HG02623 (cell line): ENCODE measurements around the gene USP51.
"Not testable (repeated sequence)": the region's sequence is repeated elsewhere in the genome, so short reads cannot be mapped to it uniquely, and the experiment has no call there.

Experiments used
- ATAC-seq: cut with Tn5 transposase; IDR thresholded peaks from one replicate; pipeline ENCODE4 v1.9.1; 2021; ENCODE audit warnings: moderate library complexity; ENCODE audit not compliant: unreplicated experiment

Gene USP51

DNA sequence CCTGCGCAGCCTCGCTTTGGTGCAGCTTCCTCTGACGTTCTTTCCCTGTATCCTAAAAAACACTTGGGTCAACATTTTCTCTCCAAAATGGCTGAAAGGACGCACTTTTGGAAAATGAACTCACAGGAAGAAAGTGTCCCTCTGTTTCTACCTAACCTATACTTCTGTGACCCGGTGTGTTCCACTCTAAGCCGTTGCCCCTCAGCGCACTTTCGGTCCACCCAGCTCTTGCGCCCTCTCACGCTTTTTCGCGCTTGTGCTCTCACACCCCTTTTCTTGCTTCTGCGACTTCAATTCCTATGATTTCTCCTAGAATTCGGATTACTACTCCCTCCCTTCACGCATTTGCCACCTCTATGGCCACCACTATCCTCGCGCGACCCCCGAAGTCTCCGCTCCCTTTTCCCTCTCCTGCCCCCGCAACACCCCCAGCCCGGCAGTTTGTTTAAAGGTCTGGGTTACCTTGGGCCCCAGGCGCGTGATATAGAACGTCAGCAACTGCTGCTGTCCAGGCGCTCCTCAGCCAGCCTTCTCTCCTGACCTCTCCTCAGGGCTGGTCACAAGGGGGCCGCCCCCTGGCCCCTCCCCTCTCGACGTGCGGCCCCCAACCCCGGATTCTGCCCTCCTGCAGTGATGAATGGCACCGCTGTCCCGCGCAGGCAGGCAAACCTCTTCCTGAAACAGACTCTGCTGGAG lies at the start of gene USP51:
TSS of gene USP51 (minus strand) at position 535 of the 696 bp plus-strand sequence. CDS start 909 bp downstream, outside the sequence.
- peak; percentile 43 for ATAC-seq

DNA sequence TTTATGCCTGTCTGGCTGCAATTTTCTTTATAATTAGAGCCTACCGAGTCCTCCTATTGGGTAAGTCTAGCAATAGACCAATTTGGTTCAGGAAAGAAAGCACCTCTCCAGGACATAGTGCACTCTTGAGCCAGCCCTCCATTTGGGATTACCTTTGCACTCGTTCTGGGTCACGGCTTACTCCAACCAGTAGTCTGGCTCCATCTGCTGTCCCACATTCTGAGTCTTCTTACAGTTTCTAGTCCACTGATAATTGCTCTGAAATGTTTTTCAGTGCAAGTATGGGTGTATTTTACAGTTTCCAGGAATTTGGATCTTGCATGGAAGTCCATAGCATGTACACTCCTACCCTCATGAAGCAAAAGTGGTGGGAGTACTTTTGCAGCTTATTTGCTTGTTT lies 34.8 kb upstream of the USP51 start:
- no peak for ATAC-seq

DNA sequence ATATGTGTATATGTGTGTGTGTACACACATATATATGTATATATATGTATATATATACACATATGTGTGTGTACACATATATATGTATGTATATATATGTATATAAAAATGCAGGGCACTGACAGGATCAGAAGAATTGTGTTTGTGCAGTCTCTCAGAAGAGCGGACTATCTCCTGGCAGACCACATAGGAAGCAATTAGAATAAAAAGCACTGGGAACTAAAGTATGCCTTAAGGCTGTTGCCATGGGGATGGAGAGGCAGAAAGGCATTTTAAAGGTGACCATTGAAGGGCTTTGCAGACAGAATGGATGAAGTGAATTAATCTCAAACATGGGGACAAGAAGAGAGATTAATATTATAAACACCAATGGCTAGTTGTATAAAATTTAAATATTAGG lies 33.7 kb upstream of the USP51 start:
- no peak for ATAC-seq

DNA sequence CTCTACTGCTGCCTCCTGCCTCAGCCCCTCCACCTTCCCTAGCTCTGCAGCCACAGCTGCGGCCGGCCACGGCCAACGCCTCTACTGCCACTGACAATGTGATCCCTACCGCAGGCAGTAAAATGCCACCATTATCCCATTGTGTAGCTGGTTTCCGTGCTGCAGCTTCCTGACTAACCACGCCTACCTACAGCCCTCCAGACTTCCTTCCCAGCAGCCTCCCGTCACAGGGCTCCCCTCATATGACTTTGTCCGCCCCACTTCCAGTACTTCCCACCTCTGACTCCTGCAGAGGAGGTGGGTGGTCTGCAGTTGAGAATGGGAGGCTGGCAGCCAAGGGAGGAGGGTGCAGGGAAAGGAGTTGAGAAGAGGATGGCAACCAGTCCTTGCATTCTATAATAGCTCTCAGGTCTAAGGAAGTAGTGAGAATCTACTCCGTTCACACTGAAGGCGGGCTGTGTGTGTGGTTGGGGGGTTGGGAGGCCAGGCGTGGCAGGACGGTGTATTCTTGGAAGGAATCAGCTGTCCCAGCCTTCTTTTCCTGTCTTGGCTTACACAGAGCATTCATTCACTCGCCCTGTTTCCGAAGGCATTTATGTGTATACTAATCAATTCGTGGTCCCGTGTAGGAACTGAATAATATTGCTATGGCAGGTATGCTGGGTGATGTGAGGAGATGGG lies 33.1 kb upstream of the USP51 start:
- no peak for ATAC-seq

DNA sequence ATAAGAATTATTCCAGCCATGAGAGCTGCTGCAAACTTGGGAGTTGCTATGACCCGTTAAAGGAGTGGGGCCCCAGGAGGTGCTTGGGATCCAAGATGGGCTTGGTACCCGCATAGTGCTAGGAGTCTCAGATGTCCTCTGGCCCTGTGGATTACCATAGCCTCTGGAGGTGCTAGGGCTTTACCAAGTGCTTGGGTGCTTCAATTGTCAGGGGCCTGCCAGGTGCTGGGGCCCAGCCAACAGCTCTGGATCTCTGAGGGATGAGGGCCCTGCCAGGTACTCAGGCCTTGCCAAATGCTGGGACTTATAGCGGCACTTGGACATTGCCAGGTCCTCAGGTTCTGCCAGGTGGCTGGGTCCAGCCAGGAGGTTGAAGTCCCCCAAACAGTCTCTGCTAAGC lies 32.0 kb upstream of the USP51 start:
- no peak for ATAC-seq

DNA sequence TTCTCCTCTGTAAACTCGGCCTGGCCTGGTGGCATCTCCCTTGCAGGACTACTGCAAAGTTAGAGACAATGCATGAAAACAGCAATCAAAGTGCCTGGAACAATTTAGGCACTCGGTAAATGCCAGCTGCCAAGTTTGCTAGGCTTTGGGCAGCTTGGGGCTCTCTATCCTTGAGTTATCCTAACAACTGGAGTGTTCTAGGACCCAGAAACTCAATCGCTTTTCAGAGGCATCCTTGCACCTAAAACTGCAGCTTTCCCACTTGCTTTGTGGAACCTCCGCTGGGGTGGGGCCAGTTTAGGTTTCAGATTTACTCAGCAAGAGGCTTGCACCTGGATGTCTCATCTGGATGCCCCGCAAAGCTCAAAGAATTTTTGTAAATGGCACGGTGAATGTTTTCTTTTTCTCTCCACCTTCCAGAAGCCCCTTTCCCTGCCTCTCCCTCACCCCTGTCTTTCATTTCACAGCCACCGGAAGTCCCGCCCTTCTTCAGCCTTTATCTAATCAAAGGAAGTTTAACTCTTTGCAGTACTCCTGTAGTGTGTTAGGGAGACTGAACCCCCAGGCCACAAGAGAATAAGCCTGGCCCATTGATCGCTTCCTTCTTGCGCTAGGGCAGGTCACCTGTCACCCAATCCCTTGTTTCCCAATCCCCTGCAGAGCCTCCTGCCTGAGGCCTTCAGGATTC lies 27.3 kb upstream of the USP51 start:
- ATAC-seq: not testable (repeated sequence)

DNA sequence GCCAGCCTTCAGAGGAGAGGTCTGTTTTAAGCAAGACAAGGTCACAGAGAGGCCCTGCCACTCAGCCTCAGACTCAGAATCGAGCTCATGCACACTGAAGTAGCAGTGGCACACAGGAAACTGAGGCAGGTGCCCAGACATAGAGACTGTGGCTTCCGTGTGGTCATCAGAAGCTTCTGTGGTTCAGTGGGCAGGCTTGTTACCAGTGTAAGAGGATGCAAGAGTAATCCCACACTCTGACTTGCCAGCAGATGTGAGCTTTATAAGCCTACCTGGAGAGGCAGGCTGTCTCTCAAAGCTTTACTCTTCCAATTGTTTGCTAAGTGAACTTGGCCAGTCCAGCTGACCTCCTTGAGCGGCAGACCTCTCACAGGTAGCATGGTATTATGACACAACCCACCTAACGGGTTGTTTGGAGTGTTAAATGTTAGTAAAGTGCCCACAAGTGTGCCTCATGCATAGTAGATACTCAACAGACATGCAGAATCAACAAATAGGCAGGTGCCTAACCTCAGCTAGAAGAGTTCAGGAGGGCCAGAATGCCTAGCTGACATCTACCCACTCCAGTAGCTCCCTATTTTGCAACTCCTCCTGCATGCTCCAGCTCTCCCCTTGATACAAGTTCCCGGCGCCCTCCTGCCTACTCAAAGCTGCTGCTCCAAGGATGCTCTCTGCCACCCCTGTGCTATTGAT lies 23.5 kb upstream of the USP51 start:
- ATAC-seq: not testable (repeated sequence)

DNA sequence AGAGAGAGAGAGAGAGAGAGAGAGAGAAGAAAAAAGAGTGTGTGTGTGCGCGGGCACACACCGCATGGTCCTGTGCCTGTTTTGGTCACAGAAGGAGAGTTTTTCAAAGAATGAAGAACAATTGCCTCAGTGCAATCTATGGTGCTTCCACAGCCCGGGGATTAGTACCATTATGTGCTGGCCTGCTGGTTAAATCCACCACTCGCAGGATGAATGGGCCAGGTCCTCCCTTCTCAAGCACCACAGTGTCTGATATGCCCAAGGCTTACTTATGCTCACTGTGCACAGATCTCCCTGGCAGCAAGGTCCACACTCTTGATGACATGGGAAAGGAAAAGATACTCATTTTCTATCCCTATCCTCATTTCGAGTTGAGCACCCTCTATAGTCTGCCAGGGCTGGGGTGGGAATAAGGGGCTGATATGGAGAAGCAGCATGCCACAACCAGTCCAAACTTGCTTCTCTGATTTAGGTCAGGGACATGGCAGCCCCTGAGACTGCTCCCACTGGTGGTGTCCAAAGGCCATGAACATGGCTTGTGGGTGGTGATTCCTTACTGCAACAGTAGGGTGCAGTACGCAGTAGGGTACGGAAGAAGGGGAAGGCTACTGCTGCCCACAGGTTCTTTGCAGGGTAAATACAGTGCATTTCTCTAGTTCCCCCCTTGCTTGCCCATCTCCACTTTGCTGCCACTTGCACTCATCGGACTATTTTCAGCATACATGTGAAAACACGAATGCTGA lies 18.9 kb upstream of the USP51 start:
- not testable (repeated sequence) for ATAC-seq

DNA sequence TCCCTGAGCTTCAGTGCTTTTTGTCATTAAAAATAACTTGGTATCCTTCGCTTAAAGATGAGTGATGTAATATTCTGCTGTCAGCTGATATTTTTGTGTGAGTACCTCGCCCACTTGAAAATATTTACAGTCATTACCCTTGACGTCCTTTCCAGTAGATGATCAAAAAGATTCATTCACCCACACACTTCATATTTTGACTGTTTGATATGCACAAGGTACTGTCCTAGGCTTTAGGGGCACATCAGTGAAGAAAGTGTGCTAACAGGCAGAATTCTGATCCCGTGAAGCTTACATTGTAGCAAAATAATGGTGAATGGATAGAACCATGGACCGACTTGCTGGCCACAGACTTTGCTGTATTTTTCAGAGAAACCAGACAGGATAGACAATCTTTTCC lies 18.1 kb upstream of the USP51 start:
- not testable (repeated sequence) for ATAC-seq

DNA sequence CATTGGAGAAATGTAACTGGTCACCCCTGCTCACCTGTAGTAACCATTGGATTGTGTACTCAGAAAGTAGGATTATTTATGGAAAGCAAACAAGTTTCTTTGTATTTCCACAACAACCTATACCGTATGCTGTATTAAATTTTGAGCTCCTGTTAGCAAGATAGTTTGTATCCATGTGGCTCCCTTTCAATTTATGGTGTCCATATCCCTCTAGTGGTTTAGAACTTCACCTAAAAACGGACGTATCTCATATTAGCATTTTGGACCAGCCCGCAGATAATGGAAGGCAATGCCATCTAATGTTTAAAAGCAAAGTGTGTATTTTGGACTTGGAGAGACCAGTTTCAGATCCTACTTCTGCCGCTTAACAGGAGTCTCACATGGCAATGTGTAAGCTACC lies 17.4 kb upstream of the USP51 start:
- not testable (repeated sequence) for ATAC-seq

DNA sequence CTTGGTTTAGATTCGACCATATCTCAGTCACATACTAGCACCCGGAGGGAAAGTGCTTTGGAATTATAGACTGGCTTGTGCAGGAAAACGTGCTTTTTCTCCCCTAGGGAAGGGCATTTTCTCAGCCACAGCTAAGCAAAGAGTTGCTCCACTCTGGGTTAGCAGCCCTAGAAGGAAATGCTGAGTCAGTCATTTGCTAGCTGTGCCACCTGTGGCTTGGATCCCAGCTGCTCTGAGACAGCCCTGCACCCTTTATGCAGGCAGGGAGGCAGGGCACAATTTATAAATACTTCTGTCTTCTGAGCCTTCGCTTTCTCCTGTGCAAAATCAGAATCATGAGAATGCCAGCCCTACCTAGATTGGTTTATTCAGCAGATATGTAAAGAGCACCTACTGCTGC lies 1.3 kb upstream of the USP51 start:
- no peak for ATAC-seq

DNA sequence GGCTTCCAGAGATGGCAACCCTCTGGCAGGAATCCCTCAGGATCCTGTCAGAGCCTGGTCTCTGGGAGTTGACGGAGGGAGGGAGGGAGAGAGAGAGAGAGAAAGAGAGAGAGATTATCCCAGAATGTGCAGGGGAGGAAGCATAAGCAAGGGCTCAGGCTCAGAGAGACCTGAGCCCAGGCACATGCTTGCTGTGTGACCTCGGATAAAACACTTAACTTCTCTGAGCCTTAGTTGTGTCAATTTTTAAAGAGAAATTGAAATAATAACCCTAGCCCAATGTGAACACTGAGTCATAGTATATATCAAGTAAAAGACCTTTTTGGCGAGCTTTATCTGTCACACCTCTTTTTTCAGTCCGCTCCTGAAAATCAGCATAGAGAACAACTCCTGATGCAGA lies 473 bp upstream of the USP51 start:
- ATAC-seq: no peak

DNA sequence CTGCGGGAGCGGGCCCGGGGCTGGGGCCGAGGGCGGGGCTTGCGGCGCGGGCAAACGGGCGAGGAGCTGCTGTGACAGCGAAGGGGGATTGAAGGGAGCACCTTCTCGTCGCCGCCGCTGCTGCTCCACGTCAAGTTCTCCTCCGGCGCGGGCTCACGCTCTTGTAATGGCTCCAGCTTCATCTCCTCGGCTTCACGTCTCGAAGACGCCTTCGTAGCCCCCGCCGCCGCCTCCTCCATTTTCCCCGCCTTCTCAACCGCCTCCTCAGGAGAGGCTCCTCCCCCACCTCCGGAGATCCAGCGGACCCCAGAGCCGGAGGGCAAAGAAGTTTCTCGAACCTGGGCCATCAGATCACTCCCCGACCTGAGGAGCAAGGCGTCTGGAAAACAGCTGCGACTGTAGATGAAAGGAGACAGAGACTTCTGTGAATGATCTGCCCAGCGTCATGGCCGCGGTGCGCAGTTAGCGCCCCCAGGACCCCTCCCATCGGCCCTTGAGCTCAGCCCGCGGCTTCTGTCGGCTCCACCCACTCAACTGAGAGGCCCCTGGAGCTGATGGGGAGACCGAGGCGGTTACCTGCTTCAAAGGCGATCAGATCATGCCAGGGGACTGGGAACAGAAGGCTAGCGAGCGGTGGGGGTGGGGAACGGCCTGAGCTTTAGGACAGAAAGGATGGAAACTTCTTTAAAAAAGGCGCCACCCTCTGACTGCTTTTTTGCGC lies 895 bp downstream of the USP51 start:
- ATAC-seq: peak; percentile 66

DNA sequence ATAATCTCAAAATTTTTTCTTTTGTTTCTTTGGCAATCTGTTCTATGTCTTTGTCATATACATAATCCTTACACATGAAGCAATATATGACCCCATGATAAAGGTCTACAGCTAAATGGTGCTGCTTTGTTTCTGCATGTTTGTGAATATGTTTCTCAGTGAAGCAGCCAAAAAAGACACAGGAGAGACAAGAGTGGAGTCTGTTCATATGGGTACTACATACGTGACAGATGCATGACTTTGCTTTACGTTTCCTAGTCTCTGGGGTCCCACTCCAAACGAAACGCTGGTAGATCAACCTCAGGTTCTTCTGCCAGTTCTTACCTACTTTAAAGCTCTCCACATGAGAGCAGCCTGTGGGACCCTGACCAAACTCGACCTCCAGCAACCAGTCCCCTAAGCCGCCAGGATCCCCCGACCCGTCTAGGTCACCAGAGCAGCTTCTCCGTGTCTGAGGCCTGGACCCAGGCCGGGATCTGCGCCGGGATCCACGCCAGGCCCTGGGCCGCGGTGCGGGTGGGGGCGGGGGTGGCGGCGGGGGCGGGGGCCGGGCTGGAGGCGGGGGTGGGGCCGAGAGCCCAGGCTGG lies 1.5 kb downstream of the USP51 start:
- ATAC-seq: no peak

DNA sequence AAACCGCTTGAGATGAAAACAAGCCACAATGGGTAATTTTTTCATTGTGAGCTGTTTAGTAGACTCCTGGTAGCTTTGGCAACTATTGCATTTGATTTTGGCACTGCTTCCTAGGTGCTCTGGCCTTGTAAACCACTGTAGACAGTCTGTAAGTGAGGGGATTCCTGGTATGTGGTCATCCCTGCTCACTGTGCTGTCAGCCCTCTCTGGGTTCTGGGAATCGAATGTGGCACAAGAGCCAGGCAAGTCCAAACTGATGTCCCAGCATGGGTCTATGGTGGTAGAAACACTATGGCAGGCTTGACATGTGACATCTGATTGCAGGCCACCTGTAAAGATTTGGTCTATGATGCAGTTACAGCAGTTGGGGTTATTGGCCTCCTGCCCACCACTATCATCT lies 2.5 kb downstream of the USP51 start:
- ATAC-seq: no peak

DNA sequence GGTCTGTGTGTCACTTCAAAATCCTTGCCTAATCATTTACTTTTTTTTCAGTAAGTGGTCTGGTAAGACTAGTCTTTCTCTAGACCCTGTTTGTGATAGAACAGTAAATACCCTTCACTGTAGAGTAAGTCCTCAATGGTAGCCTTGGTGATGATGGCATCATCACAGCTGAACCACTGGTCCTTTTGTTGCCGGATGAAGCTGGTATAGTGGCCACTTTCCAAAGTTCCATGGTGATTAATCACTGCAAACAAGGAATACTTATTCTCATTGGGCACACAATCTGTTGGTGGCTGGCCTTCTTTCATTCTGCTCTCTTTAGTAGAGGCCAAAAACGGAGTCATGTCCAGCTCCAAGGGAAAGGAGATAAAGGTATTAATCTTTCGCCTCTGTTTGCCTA lies 2.9 kb downstream of the USP51 start:
- ATAC-seq: no peak

DNA sequence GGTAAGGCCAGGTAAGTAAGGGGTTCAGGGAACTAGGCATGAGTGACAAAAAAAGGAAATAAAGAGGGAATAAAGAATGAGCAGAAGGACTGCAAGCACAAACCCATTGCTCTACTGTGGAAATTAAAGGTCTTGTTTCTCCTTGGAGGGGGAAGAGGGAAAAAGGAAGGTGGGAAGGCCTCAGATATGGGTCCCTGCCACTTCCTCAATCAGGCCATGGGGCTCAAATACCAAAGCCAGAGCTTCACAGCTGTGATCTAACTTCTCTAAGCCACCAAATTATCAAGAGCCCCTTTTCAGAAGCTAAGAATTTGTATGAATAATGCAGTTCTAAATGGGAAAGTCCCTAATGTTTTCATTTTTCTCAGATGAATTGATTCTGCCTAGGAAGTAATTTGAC lies 4.7 kb downstream of the USP51 start:
- ATAC-seq: no peak

DNA sequence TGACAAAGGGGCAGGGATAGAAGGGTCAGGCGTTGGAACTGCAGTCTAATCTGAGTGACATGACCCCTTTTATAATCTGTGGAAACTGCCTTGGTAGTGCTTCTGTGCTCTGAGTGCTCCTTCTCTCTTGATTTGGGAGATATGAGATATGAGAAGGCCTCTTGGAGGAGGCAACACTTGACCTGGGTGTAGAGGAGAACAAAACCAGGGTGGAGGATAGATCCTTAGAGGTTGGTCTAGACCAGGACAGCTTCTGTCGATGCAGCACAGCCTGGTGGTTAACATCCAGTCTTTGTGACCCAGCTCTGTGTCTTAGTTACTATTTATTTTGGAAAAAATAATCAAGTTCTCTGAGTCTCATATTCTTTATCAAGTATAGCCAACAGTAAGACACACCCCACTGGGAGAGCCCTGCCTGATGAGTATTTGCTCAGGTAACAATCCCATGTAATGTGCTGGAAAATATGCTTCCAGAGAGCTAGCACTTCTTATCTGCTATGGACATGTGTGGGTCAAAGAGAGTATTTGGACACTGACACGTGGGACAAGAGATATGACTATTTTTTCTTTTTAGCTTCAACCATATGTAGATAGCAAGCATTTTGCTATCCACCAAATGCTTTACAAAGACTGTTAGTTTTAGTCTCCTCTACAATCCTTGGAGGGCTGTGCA lies 9.1 kb downstream of the USP51 start:
- ATAC-seq: no peak

DNA sequence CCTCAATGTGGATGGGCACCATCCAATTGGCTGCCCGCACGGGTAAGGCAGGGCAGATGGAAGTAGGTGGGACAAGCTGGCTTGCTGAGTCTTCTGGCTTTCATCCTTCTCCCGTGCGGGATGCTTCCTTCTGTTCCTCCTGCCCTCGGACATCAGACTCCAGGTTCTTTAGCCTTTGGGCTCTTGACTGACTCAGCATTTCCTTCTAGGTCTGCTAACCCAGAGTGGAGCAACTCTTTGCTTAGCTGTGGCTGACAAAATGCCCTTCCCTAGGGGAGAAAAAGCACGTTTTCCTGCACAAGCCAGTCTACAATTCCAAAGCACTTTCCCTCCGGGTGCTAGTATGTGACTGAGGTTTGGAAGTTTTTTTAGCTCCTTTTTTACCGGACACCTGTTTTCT lies 9.7 kb downstream of the USP51 start:
- ATAC-seq: not testable (repeated sequence)
